ENCODE results near the gene TMEM101.

GRCh38 chr17:44000141-44000860 lies 14.5 kb downstream of the TMEM101 start:
- TF ChIP-seq CTCF (IDR thresholded peaks at IDR 0.05) (no peak), POLR2A (IDR thresholded peaks at IDR 0.05) (no peak), POLR2AphosphoS5 (IDR thresholded peaks at IDR 0.05) (no peak)
